Prostate gland (tissue), 2 donors: ENCODE data around the gene CPLX4. TPM values are rescaled to one million over a fixed set of nuclear protein-coding genes. Genes with fewer than 3 reads are reported as not detected.

Experiments used
- DNase-seq: peaks from one replicate; pipeline ENCODE4 v3.0.0-alpha.2; 2019; ENCODE audit warnings: low spot score
- H3K27ac ChIP-seq, 2 donors: fragments of 200-600 bp; sonication (generic); 2 replicates each; pipeline ENCODE4 v1.5.1; 2017 to 2019
- H3K27me3 ChIP-seq: fragments of 200-600 bp; sonication (generic); replicated peaks from 2 replicates; pipeline ENCODE4 v1.5.1; 2019; ENCODE audit not compliant: insufficient read depth
- H3K36me3 ChIP-seq, 2 donors: fragments of 200-600 bp; sonication (generic); 1 replicate in 1 of 2; 2 replicates in 1 of 2; pipeline versions ENCODE4 v1.5.1 to v1.8.1; 2017 to 2019
- H3K4me1 ChIP-seq: fragments of 200-600 bp; sonication (generic); replicated peaks from 2 replicates; pipeline ENCODE4 v1.5.1; 2019
- H3K4me3 ChIP-seq, 2 donors: fragments of 200-600 bp; sonication (generic); 2 replicates each; pipeline ENCODE4 v1.5.1; 2017 to 2019
- H3K9me3 ChIP-seq: fragments of 200-600 bp; sonication (generic); 2 replicates; pipeline ENCODE4 v1.5.1; 2017
- CTCF ChIP-seq, 4 experiments: fragments of 200-600 bp in 2 of 4; fragments of 450-650 bp in 2 of 4; sonication (generic) in 2 of 4; IDR thresholded peaks; 1 replicate in 3 of 4; 2 replicates in 1 of 4; pipeline ENCODE4 v1.5.1; 2016 to 2019; ENCODE audit warnings: antibody characterized with exemption in 4 of 4, mild to moderate bottlenecking in 2 of 4, moderate library complexity in 2 of 4
- POLR2A ChIP-seq: fragments of 450-650 bp; IDR thresholded peaks from one replicate; pipeline ENCODE4 v1.6.1; 2016; ENCODE audit warnings: antibody characterized with exemption, mild to moderate bottlenecking
- POLR2AphosphoS5 ChIP-seq: sonication (generic); formaldehyde crosslinking; IDR thresholded peaks from one replicate; pipeline ENCODE4 v1.6.1; 2017; ENCODE audit warnings: antibody characterized with exemption
- WGBS: methylation state at CpG from one replicate; pipeline ENCODE4 v1.1.5; 2018; 5-methylcytosine and 5-hydroxymethylcytosine counted together
- intact Hi-C: fragments of 100-400 bp; cut with DNase I; formaldehyde crosslinking; loops from one replicate; pipeline ENCODE4 v1.14.2; 2022
- total RNA-seq, 2 donors: library from RNA; depleted of rRNA; stranded (reverse); fragments of >200 nt; gene quantifications; one replicate each; pipeline ENCODE4 v1.1.0, GENCODE V29; 2016

Gene CPLX4
- total RNA-seq, 2 donors from 2014 or later: not detected

DNA sequence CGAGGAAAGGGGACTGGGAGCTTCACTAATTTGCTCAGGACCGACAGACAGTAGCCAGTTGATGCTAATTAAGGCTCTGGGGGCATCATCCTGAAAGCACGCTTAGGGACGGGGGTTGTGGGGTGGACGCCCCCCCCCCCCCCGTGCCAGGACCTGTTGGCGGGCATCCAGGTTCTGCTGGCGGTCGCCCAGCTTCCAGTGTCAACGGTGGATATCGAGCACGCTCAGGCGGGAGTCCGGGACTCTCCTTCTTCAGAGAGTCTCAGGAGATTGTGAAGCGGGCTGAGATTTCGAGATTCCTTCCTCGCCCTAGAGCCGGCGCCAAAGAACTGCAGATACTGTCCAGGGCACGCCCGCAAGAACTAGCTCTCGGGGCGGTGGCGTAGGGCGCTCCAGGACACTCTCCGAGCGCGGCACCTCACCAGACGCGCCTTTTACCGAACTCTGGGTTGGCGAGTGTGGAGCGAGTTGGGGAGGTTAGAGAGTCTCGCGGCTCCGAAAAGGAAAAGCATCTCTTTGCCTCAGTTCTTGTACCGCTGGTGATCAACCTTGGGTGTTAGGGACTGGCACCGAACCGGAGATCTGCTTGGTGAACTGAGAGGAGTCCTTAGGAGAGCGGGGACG, 50.8 kb downstream of the CPLX4 start:
- intact Hi-C loops: no loop called here
- Histone ChIP-seq H3K4me3 (no peak overlapping the region), H3K4me1 (no peaks in the 10 kb centered on the region), H3K27ac (no peak overlapping the region), H3K9me3 (no peaks in the 10 kb centered on the region), H3K27me3 (peaks cover 60% of the 10 kb centered on the region), H3K36me3 (no peaks in the 10 kb centered on the region)
- no peak for TF ChIP-seq POLR2AphosphoS5
- TF ChIP-seq CTCF (IDR thresholded peaks at IDR 0.05): no peak
- TF ChIP-seq POLR2A: no peak
- no peak for DNase-seq
- 3% methylated on average over 37 of the region's 41 CpGs for WGBS

DNA sequence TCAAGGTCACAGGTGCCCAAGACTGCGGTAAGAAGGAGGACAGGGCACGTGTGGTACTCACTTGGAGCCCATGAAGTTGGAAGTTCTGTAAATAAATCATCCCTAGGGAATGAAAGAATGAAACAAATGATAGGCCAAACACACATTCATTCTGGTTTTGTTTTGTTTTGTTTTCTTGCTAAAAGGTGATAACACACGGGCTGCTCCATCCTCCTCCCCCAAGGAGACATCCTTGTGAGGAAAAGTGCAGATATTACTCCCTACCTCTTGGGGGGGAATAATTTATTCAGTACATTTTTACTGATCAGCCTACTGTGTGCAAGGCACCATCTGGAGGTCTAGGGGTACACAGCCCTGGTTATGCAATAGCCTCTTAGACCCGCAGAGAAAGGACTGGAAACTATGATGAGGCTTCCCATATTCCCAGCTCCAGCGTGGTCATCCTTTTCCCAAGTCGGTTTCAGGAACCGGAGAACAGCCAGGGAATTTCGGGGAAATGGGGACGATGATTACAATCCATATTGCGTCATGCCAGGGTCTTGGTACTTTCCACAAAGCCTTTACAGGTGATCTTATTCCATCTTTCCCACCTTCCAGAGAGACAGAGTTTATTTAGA, 51.5 kb downstream of the CPLX4 start:
- TF ChIP-seq POLR2A (no peak), CTCF (IDR thresholded peaks at IDR 0.05) (no peak), POLR2AphosphoS5 (no peak)
- Histone ChIP-seq H3K4me3 (no peak overlapping the region), H3K27me3 (peaks cover 58% of the 10 kb centered on the region), H3K36me3 (no peaks in the 10 kb centered on the region), H3K9me3 (no peaks in the 10 kb centered on the region), H3K4me1 (no peaks in the 10 kb centered on the region), H3K27ac (no peak overlapping the region)
- intact Hi-C loops: no loop called here
- WGBS: 8% methylated on average over 10 of the region's 10 CpGs
- no peak for DNase-seq

DNA sequence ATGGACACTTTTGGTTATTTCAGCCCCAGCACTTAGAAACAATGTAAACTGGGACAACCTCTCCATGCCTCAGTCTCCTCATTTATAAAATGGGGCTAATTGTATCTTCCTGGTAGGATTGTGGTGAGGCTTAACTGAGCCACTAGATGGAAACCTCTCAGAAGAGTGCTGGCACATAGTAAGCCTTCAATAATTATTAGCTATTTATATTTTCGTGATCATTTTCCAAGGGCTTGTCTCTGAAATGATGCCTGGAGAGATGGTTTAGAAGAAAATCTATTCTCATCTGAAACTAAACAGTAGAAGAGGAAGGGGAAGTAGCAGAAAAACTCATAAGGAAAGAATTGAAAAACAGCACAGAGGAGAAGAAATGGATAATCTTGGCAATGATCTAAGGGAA, 52.0 kb downstream of the CPLX4 start:
- H3K4me3 ChIP-seq: no peak overlapping the region
- peaks cover 58% of the 10 kb centered on the region for H3K27me3 ChIP-seq
- H3K27ac ChIP-seq: no peak overlapping the region
- TF ChIP-seq POLR2AphosphoS5 (no peak), CTCF (IDR thresholded peaks at IDR 0.05) (no peak), POLR2A (no peak)
- WGBS: 23% methylated on average over 1 of the region's 1 CpG
- no peaks in the 10 kb centered on the region for H3K9me3 ChIP-seq
- DNase-seq: no peak
- H3K4me1 ChIP-seq: no peaks in the 10 kb centered on the region
- intact Hi-C loops: no loop called here
- no peaks in the 10 kb centered on the region for H3K36me3 ChIP-seq

DNA sequence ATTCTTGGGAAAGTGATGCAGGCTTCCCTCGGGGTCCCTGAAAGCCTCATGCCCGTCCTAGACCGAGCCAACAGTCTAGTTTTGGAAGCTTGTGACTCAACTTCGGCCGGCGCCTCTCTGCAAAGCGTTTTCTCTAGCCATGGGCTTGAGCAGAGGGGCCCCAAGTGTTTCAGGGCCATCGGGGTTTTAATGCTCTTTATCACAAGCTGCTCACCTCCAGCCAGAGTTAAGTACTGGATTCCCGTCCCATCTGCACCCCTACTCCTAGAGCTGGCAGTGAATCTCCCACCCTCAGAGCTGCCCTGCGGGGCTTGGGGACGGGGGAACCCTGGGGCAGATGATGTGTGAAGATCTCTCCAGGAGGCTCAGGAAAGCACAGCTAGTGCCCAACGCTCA, 52.5 kb downstream of the CPLX4 start:
- H3K4me3 ChIP-seq: no peak overlapping the region
- no peaks in the 10 kb centered on the region for H3K36me3 ChIP-seq
- no peak for DNase-seq
- TF ChIP-seq POLR2AphosphoS5 (no peak), POLR2A (no peak), CTCF (IDR thresholded peaks at IDR 0.05) (no peak)
- no peaks in the 10 kb centered on the region for H3K9me3 ChIP-seq
- no peak overlapping the region for H3K27ac ChIP-seq
- H3K4me1 ChIP-seq: no peaks in the 10 kb centered on the region
- H3K27me3 ChIP-seq: peaks cover 55% of the 10 kb centered on the region
- intact Hi-C loops: no loop called here
- WGBS: 10% methylated on average over 12 of the region's 12 CpGs
